ENCODE data around the gene TCN2. TPM values are rescaled to one million over a fixed set of nuclear protein-coding genes. Genes with fewer than 3 reads are reported as not detected.

TCN2 gene
- total and polyA plus RNA-seq, 2 experiments from 2014 or later, result 4.8 to 5.3 TPM

DNA sequence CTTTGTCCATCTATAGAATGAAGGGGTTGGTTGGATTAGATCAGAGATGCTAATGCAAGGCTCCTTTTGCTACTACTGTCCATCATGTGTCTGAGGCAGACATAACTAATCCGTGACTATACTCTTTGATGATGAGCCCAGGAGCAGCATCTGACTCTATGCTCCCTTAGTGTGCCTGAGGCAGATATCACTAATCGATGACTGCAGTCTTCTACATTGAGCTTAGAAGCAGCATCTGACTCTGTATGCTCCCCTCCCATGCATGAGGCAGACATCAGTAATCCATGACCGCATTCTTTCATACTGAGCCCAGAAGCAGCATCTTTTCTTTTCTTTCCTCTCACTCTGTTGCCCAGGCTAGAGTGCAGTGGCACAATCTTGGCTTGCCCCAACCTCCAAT lies 4.2 kb downstream of the TCN2 start:
- WGBS, 2 experiments (ENCODE audit: low coverage in 1 of 2, low lambda C conversion rate in 2 of 2, missing lambda C conversion rate in 2 of 2), result 87 to 96% methylated on average over 3 of the region's 3 CpGs
- peak; percentile 57 for DNase-seq
- H3K4me2 ChIP-seq (ENCODE audit: unreplicated experiment), result no peak overlapping the region

DNA sequence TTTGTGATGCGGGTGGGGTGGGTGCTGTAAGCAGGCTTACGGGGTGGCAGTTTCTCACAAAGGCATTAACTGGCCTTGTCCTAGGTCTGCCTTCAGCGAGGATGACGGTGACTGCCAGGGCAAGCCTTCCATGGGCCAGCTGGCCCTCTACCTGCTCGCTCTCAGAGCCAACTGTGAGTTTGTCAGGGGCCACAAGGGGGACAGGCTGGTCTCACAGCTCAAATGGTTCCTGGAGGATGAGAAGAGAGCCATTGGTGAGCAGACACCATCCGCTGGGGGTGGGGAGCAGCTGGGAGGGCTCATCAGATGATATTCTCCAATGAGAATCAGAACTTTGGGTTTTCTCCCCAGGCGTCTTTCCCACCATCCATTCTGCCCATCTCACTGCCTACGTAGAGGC lies 5.8 kb downstream of the TCN2 start:
- H3K36me3 ChIP-seq (ENCODE audit: low read depth), result no peaks in the 10 kb centered on the region
- in situ Hi-C loops (cut with MboI), result no loop called here
- H4K20me1 ChIP-seq (ENCODE audit: insufficient read depth), result no peaks in the 10 kb centered on the region
- peaks cover 12% of the 10 kb centered on the region for H3K4me1 ChIP-seq (ENCODE audit: insufficient read depth)
- H3K4me2 ChIP-seq (ENCODE audit: unreplicated experiment), result no peak overlapping the region
- peaks cover 9% of the 10 kb centered on the region; the same call in 1 of the 2 replicates for H3F3A ChIP-seq (ENCODE audit: insufficient read depth)
- no peak overlapping the region for H2AFZ ChIP-seq
- no peak overlapping the region for H3K4me3 ChIP-seq
- no peak overlapping the region for H3K9ac ChIP-seq
- H3K79me2 ChIP-seq (ENCODE audit: insufficient read depth), result no peaks in the 10 kb centered on the region
- H3K9me3 ChIP-seq (ENCODE audit: low read depth), result no peaks in the 10 kb centered on the region
- no peak overlapping the region for H3K27ac ChIP-seq
- no peaks in the 10 kb centered on the region for H3K9me2 ChIP-seq (ENCODE audit: insufficient read depth)
- no peaks in the 10 kb centered on the region for H3K27me3 ChIP-seq (replicated peaks; ENCODE audit: insufficient read depth)
- TF ChIP-seq EZH2 (IDR thresholded peaks at IDR 0.05; ENCODE audit: insufficient read depth, poor library complexity, severe bottlenecking) (no peak), EZH2phosphoT487 (IDR thresholded peaks at IDR 0.05; ENCODE audit: insufficient read depth, low read depth) (no peak)
- no peak for DNase-seq
- 85 to 90% methylated on average over 8 of the region's 8 CpGs for WGBS, 2 experiments (ENCODE audit: low coverage in 1 of 2, low lambda C conversion rate in 2 of 2, missing lambda C conversion rate in 2 of 2)

More for the DNA sequence above, 4.2 kb downstream of the TCN2 start:
- H3F3A ChIP-seq (ENCODE audit: insufficient read depth), result peaks cover 9% of the 10 kb centered on the region; the same call in 1 of the 2 replicates
- TF ChIP-seq EZH2 (IDR thresholded peaks at IDR 0.05; ENCODE audit: insufficient read depth, poor library complexity, severe bottlenecking), result no peak
- no peak for TF ChIP-seq EZH2phosphoT487 (IDR thresholded peaks at IDR 0.05; ENCODE audit: insufficient read depth, low read depth)
- no peak overlapping the region for H3K27ac ChIP-seq
- H3K27me3 ChIP-seq (replicated peaks; ENCODE audit: insufficient read depth), result no peaks in the 10 kb centered on the region
- no peaks in the 10 kb centered on the region for H3K79me2 ChIP-seq (ENCODE audit: insufficient read depth)
- H3K9me2 ChIP-seq (ENCODE audit: insufficient read depth), result no peaks in the 10 kb centered on the region
- no peak overlapping the region for H3K4me3 ChIP-seq
- no peaks in the 10 kb centered on the region for H3K36me3 ChIP-seq (ENCODE audit: low read depth)
- H2AFZ ChIP-seq, result no peak overlapping the region
- no peaks in the 10 kb centered on the region for H3K9me3 ChIP-seq (ENCODE audit: low read depth)
- no peaks in the 10 kb centered on the region for H4K20me1 ChIP-seq (ENCODE audit: insufficient read depth)
- peaks cover 17% of the 10 kb centered on the region for H3K4me1 ChIP-seq (ENCODE audit: insufficient read depth)
- H3K9ac ChIP-seq, result no peak overlapping the region
- in situ Hi-C loops (cut with MboI), result no loop called here

DNA sequence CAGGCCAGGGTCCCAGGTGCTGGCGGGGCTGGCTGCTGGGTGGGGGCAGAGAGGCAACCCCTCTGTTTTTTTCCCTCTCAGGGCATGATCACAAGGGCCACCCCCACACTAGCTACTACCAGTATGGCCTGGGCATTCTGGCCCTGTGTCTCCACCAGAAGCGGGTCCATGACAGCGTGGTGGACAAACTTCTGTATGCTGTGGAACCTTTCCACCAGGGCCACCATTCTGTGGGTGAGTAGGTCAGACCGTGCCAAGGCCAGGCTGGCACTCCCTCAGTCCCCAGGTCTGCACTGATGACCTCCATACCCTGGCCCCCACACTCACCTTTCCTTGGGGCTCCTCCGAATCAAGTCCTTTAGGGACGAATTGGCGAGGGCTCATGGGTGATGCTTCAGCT lies 7.3 kb downstream of the TCN2 start:
- H3K36me3 ChIP-seq (ENCODE audit: low read depth), result no peaks in the 10 kb centered on the region
- no peak overlapping the region for H3K4me3 ChIP-seq
- no peak overlapping the region for H3K27ac ChIP-seq
- H3F3A ChIP-seq (ENCODE audit: insufficient read depth), result 0 out of 2 replicates have a peak, but pooled peaks cover 2% of the 10 kb centered on the region
- H3K79me2 ChIP-seq (ENCODE audit: insufficient read depth), result no peaks in the 10 kb centered on the region
- no peak for TF ChIP-seq EZH2phosphoT487 (IDR thresholded peaks at IDR 0.05; ENCODE audit: insufficient read depth, low read depth)
- TF ChIP-seq EZH2 (IDR thresholded peaks at IDR 0.05; ENCODE audit: insufficient read depth, poor library complexity, severe bottlenecking), result no peak
- H3K4me2 ChIP-seq (ENCODE audit: unreplicated experiment), result no peak overlapping the region
- no peak overlapping the region for H2AFZ ChIP-seq
- in situ Hi-C loops (cut with MboI), result no loop called here
- H3K4me1 ChIP-seq (ENCODE audit: insufficient read depth), result peaks cover 5% of the 10 kb centered on the region
- DNase-seq, result no peak
- H4K20me1 ChIP-seq (ENCODE audit: insufficient read depth), result no peaks in the 10 kb centered on the region
- H3K9me3 ChIP-seq (ENCODE audit: low read depth), result no peaks in the 10 kb centered on the region
- WGBS, 2 experiments (ENCODE audit: low coverage in 1 of 2, low lambda C conversion rate in 2 of 2, missing lambda C conversion rate in 2 of 2), result 91 to 95% methylated on average over 7 of the region's 7 CpGs
- H3K9ac ChIP-seq, result no peak overlapping the region
- no peaks in the 10 kb centered on the region for H3K9me2 ChIP-seq (ENCODE audit: insufficient read depth)
- no peaks in the 10 kb centered on the region for H3K27me3 ChIP-seq (replicated peaks; ENCODE audit: insufficient read depth)

DNA sequence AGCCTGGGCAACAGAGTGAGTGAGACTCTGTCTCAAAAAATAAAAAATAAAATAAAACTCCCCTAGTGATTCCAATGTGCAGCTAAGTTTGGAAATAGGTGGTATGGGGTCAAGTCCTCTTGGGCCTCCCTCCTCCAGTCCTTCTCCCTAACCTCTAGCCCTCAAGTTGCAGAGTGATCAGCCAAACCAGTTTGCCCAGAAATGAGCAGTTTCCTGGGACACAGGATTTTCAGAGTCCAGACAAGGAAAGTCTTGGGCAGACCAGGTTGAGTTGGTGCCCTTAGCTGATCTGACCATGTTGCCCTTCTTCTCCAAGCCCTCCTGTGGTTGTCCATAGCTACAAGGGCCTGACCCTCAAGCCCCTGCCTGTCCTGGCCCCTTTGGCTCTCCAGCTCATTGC lies 7.9 kb downstream of the TCN2 start:
- Histone ChIP-seq H3K9ac (no peak overlapping the region), H4K20me1 (ENCODE audit: insufficient read depth) (no peaks in the 10 kb centered on the region), H3F3A (ENCODE audit: insufficient read depth) (no peaks in the 10 kb centered on the region), H3K27me3 (replicated peaks; ENCODE audit: insufficient read depth) (no peaks in the 10 kb centered on the region), H3K79me2 (ENCODE audit: insufficient read depth) (no peaks in the 10 kb centered on the region), H3K4me3 (no peak overlapping the region), H3K4me1 (ENCODE audit: insufficient read depth) (no peaks in the 10 kb centered on the region), H3K36me3 (ENCODE audit: low read depth) (no peaks in the 10 kb centered on the region), H2AFZ (no peak overlapping the region), H3K27ac (no peak overlapping the region), H3K9me2 (ENCODE audit: insufficient read depth) (no peaks in the 10 kb centered on the region), H3K4me2 (ENCODE audit: unreplicated experiment) (no peak overlapping the region), H3K9me3 (ENCODE audit: low read depth) (no peaks in the 10 kb centered on the region)
- in situ Hi-C loops (cut with MboI), result no loop called here
- TF ChIP-seq EZH2phosphoT487 (IDR thresholded peaks at IDR 0.05; ENCODE audit: insufficient read depth, low read depth) (no peak), EZH2 (IDR thresholded peaks at IDR 0.05; ENCODE audit: insufficient read depth, poor library complexity, severe bottlenecking) (no peak)
- DNase-seq, result no peak

DNA sequence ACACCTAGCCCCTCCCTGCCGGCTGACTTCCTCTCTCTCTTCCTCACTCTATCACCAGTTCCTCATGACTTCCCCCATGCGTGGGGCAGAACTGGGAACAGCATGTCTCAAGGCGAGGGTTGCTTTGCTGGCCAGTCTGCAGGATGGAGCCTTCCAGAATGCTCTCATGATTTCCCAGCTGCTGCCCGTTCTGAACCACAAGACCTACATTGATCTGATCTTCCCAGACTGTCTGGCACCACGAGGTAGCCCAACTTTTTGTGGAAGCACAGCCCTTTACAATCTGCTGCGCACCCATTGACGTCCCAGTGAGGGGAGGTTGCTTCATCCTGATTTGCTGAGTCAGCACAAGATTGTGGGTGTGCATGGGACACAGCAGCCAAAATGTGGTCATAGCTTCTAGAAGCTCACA lies 8.6 kb downstream of the TCN2 start:
- Histone ChIP-seq H4K20me1 (ENCODE audit: insufficient read depth) (no peaks in the 10 kb centered on the region), H3K9me2 (ENCODE audit: insufficient read depth) (no peaks in the 10 kb centered on the region), H3K4me2 (ENCODE audit: unreplicated experiment) (no peak overlapping the region), H2AFZ (no peak overlapping the region), H3K27me3 (replicated peaks; ENCODE audit: insufficient read depth) (no peaks in the 10 kb centered on the region), H3K4me1 (ENCODE audit: insufficient read depth) (no peaks in the 10 kb centered on the region), H3F3A (ENCODE audit: insufficient read depth) (no peaks in the 10 kb centered on the region), H3K9ac (no peak overlapping the region), H3K4me3 (no peak overlapping the region), H3K79me2 (ENCODE audit: insufficient read depth) (no peaks in the 10 kb centered on the region), H3K27ac (no peak overlapping the region), H3K9me3 (ENCODE audit: low read depth) (no peaks in the 10 kb centered on the region), H3K36me3 (ENCODE audit: low read depth) (no peaks in the 10 kb centered on the region)
- DNase-seq, result no peak
- in situ Hi-C loops (cut with MboI), result no loop called here
- WGBS, 2 experiments (ENCODE audit: low coverage in 1 of 2, low lambda C conversion rate in 2 of 2, missing lambda C conversion rate in 2 of 2), result 78 to 86% methylated on average over 6 of the region's 7 CpGs
- TF ChIP-seq EZH2 (IDR thresholded peaks at IDR 0.05; ENCODE audit: insufficient read depth, poor library complexity, severe bottlenecking) (no peak), EZH2phosphoT487 (IDR thresholded peaks at IDR 0.05; ENCODE audit: insufficient read depth, low read depth) (no peak)

Measured in GM23248 (cell line).